Ishikawa (cell line): ENCODE results near the gene SCFD2.

Experiments used
- CEBPB ChIP-seq: IDR thresholded peaks from 2 replicates; pipeline ENCODE4 v1.6.1; 2012
- CREB1 ChIP-seq: IDR thresholded peaks from 2 replicates; pipeline ENCODE4 v1.6.1; 2012; ENCODE audit warnings: low read depth
- EGR1 ChIP-seq: IDR thresholded peaks from 2 replicates; pipeline ENCODE4 v1.6.1; 2012
- EP300 ChIP-seq: IDR thresholded peaks from 2 replicates; pipeline ENCODE4 v1.6.1; 2012; ENCODE audit warnings: borderline replicate concordance
- FOXM1 ChIP-seq: IDR thresholded peaks from 2 replicates; pipeline ENCODE4 v1.6.1; 2012; ENCODE audit warnings: low read depth, borderline replicate concordance
- MAX ChIP-seq: IDR thresholded peaks from 2 replicates; pipeline ENCODE4 v1.6.1; 2012
- NFIC ChIP-seq: IDR thresholded peaks from 2 replicates; pipeline ENCODE4 v1.6.1; 2012
- RAD21 ChIP-seq: IDR thresholded peaks from 2 replicates; pipeline ENCODE4 v1.6.1; 2012; ENCODE audit warnings: low read depth
- TAF1 ChIP-seq: IDR thresholded peaks from 2 replicates; pipeline ENCODE4 v1.6.1; 2012; ENCODE audit warnings: low read depth, mild to moderate bottlenecking
- TCF12 ChIP-seq: IDR thresholded peaks from 2 replicates; pipeline ENCODE4 v1.6.1; 2012; ENCODE audit warnings: low read depth
- TEAD4 ChIP-seq: IDR thresholded peaks from 2 replicates; pipeline ENCODE4 v1.6.1; 2012
- USF1 ChIP-seq: IDR thresholded peaks from 2 replicates; pipeline ENCODE4 v1.6.1; 2012
- YY1 ChIP-seq: IDR thresholded peaks from 2 replicates; pipeline ENCODE4 v1.6.1; 2012; ENCODE audit warnings: low read depth
- ZBTB7A ChIP-seq: IDR thresholded peaks from 2 replicates; pipeline ENCODE4 v1.6.1; 2012; ENCODE audit warnings: low read depth
- TF ChIP-seq, protein P1 (sequence below): IDR thresholded peaks from 2 replicates; pipeline ENCODE4 v1.6.1; 2012; ENCODE audit warnings: low read depth, mild to moderate bottlenecking

SCFD2 gene

GRCh38 chr4:52833941-52834525, 531.8 kb downstream of the SCFD2 start:
- TF ChIP-seq TAF1 (no peak), CEBPB (no peak), YY1 (no peak), TCF12 (no peak), NFIC (no peak), RAD21 (no peak), MAX (no peak), USF1 (no peak), EGR1 (no peak), ZBTB7A (no peak), CREB1 (no peak), FOXM1 (no peak), EP300 (no peak)
- TF ChIP-seq, protein P1, sequence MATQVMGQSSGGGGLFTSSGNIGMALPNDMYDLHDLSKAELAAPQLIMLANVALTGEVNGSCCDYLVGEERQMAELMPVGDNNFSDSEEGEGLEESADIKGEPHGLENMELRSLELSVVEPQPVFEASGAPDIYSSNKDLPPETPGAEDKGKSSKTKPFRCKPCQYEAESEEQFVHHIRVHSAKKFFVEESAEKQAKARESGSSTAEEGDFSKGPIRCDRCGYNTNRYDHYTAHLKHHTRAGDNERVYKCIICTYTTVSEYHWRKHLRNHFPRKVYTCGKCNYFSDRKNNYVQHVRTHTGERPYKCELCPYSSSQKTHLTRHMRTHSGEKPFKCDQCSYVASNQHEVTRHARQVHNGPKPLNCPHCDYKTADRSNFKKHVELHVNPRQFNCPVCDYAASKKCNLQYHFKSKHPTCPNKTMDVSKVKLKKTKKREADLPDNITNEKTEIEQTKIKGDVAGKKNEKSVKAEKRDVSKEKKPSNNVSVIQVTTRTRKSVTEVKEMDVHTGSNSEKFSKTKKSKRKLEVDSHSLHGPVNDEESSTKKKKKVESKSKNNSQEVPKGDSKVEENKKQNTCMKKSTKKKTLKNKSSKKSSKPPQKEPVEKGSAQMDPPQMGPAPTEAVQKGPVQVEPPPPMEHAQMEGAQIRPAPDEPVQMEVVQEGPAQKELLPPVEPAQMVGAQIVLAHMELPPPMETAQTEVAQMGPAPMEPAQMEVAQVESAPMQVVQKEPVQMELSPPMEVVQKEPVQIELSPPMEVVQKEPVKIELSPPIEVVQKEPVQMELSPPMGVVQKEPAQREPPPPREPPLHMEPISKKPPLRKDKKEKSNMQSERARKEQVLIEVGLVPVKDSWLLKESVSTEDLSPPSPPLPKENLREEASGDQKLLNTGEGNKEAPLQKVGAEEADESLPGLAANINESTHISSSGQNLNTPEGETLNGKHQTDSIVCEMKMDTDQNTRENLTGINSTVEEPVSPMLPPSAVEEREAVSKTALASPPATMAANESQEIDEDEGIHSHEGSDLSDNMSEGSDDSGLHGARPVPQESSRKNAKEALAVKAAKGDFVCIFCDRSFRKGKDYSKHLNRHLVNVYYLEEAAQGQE = no peak

DNA sequence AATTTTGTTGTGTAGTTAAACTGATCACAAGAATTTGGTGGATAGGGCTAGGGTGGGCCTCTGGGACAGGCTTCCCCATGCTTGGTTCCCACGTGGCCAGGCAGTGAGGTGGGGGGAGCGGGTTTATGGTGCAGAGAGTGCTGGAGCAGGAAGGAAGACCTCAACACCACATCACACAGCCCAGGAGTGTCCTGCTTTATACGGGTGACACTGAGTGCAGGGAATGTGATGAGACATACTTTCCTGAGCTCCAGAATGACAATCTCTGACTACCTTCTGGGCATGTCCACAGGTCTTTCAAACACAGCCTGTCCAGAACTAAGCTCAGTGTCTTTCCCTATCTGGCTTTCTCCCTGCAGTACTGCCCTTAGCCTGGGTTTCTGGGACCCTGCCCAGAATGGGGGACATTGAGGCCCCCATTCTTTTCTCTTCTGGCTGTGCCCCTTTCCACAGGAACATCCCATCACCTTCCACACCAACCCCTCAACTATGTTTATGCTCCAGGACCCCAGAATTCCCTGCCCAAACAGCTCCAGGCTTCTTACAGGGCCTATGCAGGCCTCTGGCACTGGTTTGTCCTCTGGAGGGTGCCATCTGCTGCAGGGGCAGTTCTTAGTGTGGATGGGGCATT, 540.3 kb downstream of the SCFD2 start:
- no peak for TF ChIP-seq MAX
- TF ChIP-seq EP300 = 0 out of 2 replicates have a peak, but pooled peaks have one; percentile 21

DNA sequence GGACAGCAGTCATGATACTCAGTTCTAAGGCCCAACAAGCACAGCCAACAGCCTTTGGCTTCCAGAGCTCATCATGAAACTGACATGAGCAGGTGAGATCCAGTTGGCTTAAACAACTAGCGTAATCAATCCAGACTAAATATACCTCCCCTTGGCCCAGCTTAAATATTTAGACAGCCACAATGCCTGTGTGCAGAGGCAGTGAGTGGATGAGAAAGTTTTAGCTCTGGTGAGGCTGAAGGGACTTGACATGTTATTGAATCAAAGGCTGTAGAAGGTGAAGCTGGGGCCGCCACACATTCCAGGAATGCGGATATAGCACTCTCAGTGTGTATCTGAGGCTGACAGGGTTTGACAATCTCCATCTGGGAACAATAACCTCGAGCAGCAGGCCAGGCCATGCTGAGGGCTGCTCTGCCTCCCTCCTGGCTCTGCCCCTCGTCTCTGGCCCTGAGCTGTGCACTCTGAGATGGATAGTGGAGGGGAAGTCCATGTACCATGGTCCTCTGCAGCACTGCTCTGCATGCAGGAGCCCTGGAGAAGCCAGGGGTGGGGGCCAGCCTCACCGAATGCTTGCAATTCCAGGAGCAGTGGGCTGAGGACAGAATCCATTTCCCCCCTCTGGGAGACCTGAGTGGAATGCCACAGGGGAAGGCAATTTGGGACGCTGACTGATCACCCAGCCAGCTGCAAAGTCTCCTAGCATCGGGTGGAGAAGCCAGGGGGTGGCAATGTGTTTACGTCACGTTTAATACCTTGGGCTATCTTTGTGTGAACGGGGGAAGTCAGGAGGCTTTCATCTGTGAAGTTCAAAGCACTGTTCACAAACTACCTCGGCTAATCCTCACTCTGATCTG, 541.0 kb downstream of the SCFD2 start:
- no peak for TF ChIP-seq CEBPB
- no peak for TF ChIP-seq CREB1
- 0 out of 2 replicates have a peak, but pooled peaks have one; percentile 43 for TF ChIP-seq TCF12
- TF ChIP-seq MAX = no peak
- peak; percentile 43; the same call in 1 of the 2 replicates for TF ChIP-seq EP300
- peak; percentile 66 for TF ChIP-seq TEAD4

GRCh38 chr4:52824270-52824602, 541.6 kb downstream of the SCFD2 start:
- no peak for TF ChIP-seq CEBPB
- TF ChIP-seq TCF12 = no peak
- TF ChIP-seq, protein P1 = no peak
- TF ChIP-seq TEAD4 = no peak
- no peak for TF ChIP-seq CREB1
- no peak for TF ChIP-seq RAD21
- TF ChIP-seq ZBTB7A = no peak
- TF ChIP-seq TAF1 = no peak
- TF ChIP-seq NFIC = no peak
- no peak for TF ChIP-seq USF1
- no peak for TF ChIP-seq FOXM1
- TF ChIP-seq EGR1 = no peak
- TF ChIP-seq MAX = no peak
- no peak for TF ChIP-seq EP300
- TF ChIP-seq YY1 = no peak

DNA sequence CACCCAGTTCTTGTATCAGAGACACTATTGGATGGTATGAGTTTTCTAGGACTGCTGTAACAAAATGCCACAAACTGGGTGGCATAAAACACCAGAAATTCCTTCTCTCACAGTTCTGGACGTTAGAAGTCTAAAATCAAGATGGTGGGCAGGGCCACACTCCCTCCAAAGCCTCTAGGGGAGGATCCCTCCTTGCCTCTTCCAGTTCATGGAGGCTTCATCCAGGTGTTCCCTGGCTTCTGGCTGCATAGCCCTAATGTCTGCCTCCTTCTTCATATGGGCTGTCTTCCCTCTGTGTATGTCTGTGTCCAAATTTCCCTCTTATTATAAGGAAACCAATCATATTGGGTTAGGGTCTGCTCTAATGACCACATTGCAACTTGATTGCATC, 542.2 kb downstream of the SCFD2 start:
- no peak for TF ChIP-seq TCF12
- TF ChIP-seq, protein P1 = no peak
